Pericardium fibroblast (primary cell): Measurements from ENCODE around the gene CMYA5. TPM values are rescaled to one million over a fixed set of nuclear protein-coding genes. Genes with fewer than 3 reads are reported as not detected.

Experiments used
- total RNA-seq: library from RNA; depleted of rRNA; stranded (reverse); fragments of >200 nt; gene quantifications from 2 replicates; pipeline ENCODE4 v1.2.3, GENCODE V29; 2015

The CMYA5 gene
- 0.23 and 0.94 TPM in 2 replicates for total RNA-seq

GRCh38 chr5:79689541-79690466, at the start of gene CMYA5:
Gene CMYA5 (plus strand): TSS chr5:79689836. CDS start chr5:79689908, 72 bp downstream.

Other genes starting within 250 kb of the CMYA5 start
- gene HOMER1, start 175.7 kb upstream of the CMYA5 start, total RNA-seq: 4.0 and 5.0 TPM in 2 replicates
- gene TENT2, start 77.4 kb upstream of the CMYA5 start, total RNA-seq: 20.9 and 21.5 TPM in 2 replicates